RCC 7860 (cell line): Measurements from ENCODE around the gene RALY.
A peak's percentile ranks its signal among the peaks of the same experiment; 100 is the strongest.

Experiments
- DNase-seq: peaks from one replicate; pipeline ENCODE4 v3.0.0-alpha.2; 2015; ENCODE audit warnings: low spot score
- FAIRE-seq: peaks from 2 replicates; lab custom pipeline; 2012; peaks lifted over from hg19 to GRCh38; lab: Jason Lieb, UNC

Gene RALY

DNA sequence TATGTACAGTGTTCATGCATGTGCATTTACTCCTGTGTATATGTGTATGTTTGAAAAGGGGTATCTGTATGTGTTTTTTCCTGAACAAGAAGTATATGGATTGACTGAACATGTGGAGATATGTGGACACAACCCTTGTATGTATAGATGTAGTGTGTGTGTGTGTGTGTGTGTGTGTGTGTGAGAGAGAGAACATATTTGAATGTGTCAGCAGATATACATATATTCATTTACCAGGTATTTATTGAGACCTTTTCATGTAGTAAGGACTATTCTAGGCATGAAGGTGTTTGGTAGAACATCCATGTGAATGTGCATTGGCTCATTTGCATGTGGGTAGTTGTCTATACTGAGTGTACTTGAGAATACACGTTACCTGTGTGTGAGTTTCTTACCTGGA is 79.1 kb downstream of the RALY start:
- DNase-seq (no peak), FAIRE-seq (no peak)

- FAIRE-seq (no peak), DNase-seq (no peak)
These were observed 80.5 kb downstream of the RALY start for GRCh38 chr20:34074101-34074760.

DNA sequence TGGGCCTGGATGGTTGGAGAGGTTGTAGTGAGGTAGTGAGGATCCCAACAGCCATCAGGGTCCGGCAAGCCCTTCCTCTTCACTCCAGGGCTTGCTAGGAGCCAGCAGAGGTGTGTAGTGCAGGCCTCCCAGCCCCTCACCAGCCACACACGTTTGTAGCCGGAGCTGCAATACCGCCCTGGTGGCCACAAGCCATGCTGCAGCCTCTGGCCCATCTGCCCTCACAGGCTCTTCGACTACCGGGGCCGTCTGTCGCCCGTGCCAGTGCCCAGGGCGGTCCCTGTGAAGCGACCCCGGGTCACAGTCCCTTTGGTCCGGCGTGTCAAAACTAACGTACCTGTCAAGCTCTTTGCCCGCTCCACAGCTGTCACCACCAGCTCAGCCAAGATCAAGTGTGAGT is 81.9 kb downstream of the RALY start:
- FAIRE-seq (no peak), DNase-seq (no peak)

GRCh38 chr20:34076952-34077351 is 83.2 kb downstream of the RALY start:
- FAIRE-seq: no peak

DNA sequence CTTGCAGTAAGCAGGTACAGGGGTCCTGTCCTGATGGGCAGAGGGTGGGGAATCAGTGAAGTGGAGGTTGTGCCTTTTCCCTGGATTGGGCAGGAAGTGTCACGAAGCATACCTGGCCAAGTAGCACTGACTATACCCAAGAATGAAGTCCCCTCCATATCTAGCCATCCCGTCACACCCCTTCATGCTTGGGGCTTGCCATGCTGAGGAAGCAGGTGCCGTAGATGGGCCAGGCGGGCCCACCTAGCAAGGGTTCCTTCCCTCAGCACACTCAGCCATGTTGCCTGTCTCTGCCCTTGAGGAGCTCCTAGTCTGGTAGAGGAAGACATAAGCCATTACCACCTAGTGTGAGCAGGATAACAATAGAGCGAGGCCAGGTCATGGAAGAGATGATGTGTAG is 84.8 kb downstream of the RALY start:
- no peak for DNase-seq
- FAIRE-seq: no peak

More at GRCh38 chr20:34076952-34077351, 83.2 kb downstream of the RALY start:
- no peak for DNase-seq

DNA sequence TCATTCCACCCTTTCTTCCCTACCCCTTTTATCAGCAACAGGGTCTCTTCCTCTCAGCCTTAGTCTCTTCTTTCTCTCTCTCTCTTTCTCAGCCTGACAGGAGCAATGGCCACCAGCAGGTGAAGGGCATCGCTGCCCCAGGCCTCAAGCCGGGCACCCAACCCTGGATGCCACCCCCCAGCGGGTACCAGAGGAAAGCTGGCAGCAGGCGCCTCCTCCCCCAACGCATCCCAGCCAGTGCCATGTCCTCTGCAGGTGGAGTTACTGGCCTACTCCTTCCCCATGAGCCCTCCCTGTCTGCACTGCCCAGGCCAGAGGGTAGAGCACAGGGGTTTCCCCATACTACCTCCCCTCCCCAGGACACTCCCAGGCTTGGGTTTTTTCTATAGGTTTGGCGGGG is 86.1 kb downstream of the RALY start:
- FAIRE-seq: no peak
- DNase-seq: no peak

DNA sequence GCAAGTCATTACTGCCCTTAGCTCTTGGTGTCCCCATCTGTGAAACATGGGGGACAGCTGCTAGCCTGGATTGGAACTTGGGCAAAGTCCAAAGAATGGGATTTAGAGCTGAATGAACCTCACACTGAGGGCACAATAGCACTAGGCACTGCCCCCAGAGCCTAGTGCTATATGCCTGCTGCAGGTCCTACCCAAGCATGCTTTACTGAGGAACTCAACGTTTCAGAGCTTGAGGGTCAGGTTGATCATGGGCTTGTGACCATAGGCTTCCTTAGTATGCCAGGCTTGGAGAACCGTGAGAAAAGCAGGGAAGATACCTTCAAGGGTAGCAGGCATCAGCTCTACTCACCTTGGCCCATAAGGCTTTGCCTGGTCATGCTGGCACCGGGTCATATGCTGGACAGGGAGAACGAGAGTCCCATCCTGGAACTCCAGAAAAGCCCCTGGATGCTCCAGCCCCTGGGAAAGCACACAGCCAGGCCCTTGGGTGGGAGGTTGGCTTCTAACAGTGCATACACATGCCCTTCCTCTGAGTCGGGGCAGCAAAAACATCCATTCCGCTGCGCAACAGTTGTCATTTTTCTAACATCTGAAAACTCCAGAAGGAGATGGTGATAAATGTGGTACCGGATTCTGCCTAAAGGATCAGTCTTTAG is 88.6 kb downstream of the RALY start:
- no peak for FAIRE-seq
- DNase-seq: no peak

GRCh38 chr20:34083137-34083536 is 89.4 kb downstream of the RALY start:
- FAIRE-seq (peak; percentile 84), DNase-seq (peak; percentile 93)

DNA sequence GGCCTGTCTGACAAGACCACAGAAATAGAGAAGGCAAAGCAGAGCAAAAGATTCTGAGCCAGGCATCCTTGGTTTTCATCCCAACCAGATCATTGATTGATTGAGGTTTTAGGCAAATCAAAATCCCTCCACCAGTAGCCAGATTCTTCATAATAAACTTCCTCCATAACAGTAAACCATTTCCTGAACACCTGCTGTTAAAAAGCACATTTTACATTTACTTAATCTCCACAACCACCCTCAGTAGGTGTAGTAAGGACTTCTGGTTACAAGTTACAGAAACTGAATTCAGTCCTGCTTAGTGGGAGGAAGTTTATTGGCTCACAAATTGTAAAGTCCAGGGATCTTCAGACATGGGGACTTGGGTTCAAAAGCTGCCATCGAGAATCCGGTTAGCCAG is 90.1 kb downstream of the RALY start:
- DNase-seq (no peak), FAIRE-seq (no peak)

DNA sequence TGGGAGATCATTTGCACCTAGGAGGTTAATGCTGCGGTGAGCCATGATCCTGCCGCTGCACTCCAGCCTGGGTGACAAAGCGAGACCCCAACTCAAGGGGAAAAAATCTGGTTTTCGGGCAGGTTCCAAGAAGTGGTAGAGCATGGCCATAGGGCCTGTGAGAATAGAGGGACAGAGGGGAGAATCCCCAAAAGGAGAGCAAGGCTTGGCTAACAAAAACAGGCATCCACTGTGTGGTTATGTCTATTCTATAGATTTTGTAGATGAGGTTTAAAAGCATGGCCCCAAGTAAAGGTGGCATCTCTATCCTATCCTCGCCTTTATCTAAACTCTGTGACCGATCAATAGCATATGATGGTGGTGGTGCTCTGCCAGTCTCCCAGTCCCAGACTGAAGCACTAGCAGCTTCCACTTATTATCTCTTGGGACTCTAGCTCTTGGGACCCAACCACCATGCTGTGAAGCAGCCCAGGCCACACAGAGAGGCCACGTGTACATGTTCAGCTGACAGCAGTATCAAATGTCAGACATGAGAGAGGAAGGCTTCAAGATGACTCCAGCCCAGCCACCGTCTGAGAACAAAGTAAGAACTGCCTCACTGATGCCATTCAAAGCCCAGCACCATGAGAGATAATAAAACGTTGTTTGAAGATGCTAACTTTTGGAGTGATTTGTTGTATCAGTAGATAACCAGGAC is 90.7 kb downstream of the RALY start:
- no peak for DNase-seq
- FAIRE-seq: no peak

DNA sequence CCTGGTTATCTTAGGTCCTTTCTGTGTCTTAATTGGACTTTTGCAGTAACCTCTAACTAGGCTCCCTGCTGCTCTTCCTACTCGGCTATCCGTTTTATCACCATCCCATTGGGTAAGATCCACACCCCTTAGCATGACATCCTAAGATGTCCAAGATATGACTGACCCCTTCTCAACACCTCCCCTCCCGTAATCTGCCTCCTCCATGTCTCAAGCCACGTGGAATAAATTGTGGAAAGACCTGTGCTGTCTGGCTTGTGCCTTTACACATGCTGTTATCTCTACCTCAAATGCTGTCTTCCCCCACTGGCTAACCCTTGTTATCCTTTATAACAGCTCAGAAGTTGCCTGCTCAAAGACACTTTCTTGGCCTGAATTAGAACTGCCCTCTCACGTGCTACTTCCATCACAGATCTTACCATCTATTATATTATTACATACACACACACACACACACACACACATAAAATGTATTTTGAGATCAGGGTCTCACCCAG is 91.9 kb downstream of the RALY start:
- no peak for FAIRE-seq
- no peak for DNase-seq

DNA sequence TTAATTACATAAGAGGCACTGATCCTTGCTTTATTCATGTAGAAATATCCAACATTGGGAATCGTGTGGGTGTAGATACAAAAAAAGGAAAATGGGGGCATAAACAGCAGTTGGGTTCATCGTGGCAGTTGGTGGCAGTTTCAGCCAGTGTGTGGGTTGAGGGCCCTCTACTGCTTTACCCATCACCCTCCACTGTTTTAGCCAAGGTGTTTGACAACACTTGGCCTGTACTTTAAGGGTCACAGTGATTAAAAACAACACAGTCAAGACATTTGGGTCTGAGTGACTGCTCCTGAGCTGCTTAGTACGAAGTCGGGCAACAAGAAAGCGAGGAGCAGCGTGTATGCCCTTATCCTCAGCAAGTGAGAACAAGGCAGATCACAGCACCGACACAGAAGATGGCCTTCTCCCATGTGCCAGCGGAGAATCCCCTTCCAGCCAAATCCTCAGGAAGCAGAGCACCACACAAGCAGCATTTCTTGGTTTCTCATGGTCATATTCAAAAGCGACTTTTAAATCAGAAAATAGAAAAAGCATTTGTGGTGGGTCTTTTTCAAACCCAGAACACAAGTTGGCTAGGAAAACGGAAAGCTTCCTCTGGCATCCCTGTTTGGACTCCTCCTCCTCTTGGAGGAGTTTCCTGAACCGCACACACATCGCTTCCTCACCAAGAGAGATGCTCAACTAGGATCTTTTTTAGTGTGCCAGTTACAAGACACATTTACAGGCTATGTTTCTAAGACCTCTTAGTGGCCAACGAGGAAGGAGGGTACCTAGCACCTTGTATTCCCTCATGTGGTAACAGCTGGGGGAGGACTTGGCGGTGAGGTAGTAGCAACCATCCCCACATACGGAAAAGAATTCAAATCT is 94.8 kb downstream of the RALY start:
- DNase-seq: no peak
- no peak for FAIRE-seq

DNA sequence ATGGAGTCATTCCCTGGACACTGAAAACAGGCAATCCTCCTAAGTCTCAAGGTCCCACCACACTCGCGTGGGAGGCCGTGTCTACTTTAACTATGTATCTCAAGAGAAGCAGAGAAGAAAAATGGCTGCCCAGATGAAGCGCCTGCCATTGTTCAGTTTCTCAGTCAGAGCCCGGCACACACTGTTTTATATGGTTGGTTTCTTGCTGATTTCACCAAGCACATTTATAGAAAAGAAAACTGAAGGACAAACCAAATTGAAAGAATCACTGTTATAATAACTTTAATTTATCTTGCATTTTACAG is 95.4 kb downstream of the RALY start:
- FAIRE-seq (no peak), DNase-seq (no peak)

- no peak for DNase-seq
These were observed 96.1 kb downstream of the RALY start for GRCh38 chr20:34089655-34090345.

GRCh38 chr20:34090645-34091044 is 96.9 kb downstream of the RALY start:
- no peak for FAIRE-seq
- no peak for DNase-seq

More at GRCh38 chr20:34089655-34090345, 96.1 kb downstream of the RALY start:
- FAIRE-seq: no peak

GRCh38 chr20:34091637-34092200 is 98.0 kb downstream of the RALY start:
- no peak for FAIRE-seq
- DNase-seq: no peak

DNA sequence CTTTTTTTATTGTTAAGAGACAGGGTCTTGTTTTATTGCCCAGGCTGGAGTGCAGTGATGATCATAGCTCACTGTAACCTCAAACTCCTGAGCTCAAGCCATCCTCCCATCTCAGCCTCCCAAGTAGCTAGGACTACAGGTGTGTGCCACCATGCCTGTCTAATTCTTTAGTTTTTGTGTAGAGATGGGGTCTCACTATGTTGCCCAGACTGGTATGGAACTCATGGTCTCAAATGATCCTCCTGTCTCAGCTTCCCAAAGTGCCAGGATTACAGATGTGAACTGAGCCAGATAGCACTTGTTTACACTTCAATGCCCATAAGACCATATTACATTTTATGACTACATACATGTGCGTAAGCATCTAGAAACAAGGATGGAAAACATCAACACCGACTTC is 100.2 kb downstream of the RALY start:
- DNase-seq: no peak
- FAIRE-seq: no peak

DNA sequence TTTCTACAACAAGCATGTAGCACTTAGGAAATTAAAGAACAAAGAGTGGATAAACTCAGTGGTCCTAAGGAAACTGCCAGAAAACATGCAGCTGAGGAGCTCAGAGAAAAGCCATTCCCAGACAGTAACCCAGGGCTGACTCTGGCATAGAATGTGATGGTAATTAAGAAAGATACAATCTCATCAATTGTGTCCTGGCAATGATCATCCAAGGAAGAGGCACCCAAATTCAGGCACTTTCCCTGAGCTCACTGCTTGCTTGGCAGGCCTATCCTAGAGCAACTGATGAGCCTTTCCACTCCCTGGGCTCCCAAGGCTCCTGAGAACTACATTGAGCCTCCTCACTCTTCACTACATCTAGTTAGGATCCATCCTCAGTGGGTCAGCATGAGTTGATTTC is 102.1 kb downstream of the RALY start:
- no peak for DNase-seq
- FAIRE-seq: no peak

- FAIRE-seq (no peak), DNase-seq (no peak)
These were observed 103.2 kb downstream of the RALY start for GRCh38 chr20:34096699-34097444.

DNA sequence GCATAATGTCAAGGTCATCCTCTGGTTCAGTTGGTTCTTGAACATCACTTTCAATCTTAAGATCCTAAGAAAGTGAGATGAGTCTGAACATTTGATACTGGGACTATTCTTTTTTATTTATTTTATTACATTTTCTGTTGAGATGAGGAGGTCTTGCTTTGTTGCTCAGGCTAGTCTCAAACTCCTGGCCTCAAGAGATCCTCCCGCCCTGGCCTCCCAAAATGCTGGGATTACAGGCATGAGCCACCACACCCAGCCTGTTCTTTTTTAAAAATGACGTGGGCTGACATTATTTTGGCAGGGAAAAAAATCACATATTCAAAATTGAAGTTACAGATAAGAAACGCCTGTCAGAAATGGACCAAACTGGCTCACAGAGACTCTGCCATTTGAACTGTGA is 104.9 kb downstream of the RALY start:
- FAIRE-seq: no peak
- DNase-seq: no peak
